K562 (cell line): ENCODE data around the gene CEACAM20. TPM values are rescaled to one million over a fixed set of nuclear protein-coding genes. Genes with fewer than 3 reads are reported as not detected.

Experiments
- ATAC-seq: fragments of 200-7000 bp; cut with Tn5 transposase; 3 replicates; pipeline ENCODE4 v1.9.1; 2020; ENCODE audit warnings: moderate library complexity
- BruUV-seq: library from RNA; stranded (reverse); fragments of 400-500 nt; replicated peaks from 2 replicates; lab custom pipeline; 2021; lab: Mats Ljungman, UMichigan
- CTCF ChIA-PET: fragments of 300-600 bp; formaldehyde crosslinking; extraction: SDS; loops from one replicate; lab custom pipeline; 2021; ENCODE audit warnings: low intra/inter-chr PET ratio; lab: Yijun Ruan, JAX
- POLR2A ChIA-PET: fragments of 300-600, 350-650 bp; sonication (Branson Sonifier 250); formaldehyde crosslinking; extraction: SDS; loops from one replicate; lab custom pipeline; 2021; ENCODE audit warnings: antibody characterized with exemption, inconsistent platforms; lab: Yijun Ruan, JAX
- DNase-seq, 4 experiments: peaks; one replicate each; pipeline versions ENCODE4 v3.0.0 to v3.0.0-alpha.2; 2011 to 2018; ENCODE audit warnings: low spot score in 3 of 4, mixed read lengths in 3 of 4; ENCODE audit errors: extremely low read depth in 1 of 4
- FAIRE-seq: peaks from 2 replicates; lab custom pipeline; 2011; peaks lifted over from hg19 to GRCh38; lab: Jason Lieb, UNC
- H2AFZ ChIP-seq: 2 replicates; pipeline ENCODE4 v1.6.0; 2011; ENCODE audit warnings: low read depth, low read length, control low read depth, inconsistent platforms
- H3K27ac ChIP-seq: fragments of 200-600 bp; 3 replicates; pipeline ENCODE4 v1.8.0; 2011; ENCODE audit warnings: low read depth, mild to moderate bottlenecking, control low read depth, inconsistent platforms, low read length, moderate library complexity, mixed read lengths; ENCODE audit errors: extremely low read depth
- H3K27me3 ChIP-seq, 2 experiments: fragments of 300-600 bp in 1 of 2; 2 replicates in 1 of 2; 3 replicates in 1 of 2; pipeline versions ENCODE4 v1.6.0 to v1.8.0; 2011; ENCODE audit warnings: inconsistent platforms in 2 of 2, low read length in 2 of 2, mild to moderate bottlenecking in 1 of 2, mixed read lengths in 1 of 2, moderate library complexity in 1 of 2; ENCODE audit not compliant: control insufficient read depth in 2 of 2, insufficient read depth in 2 of 2
- H3K36me3 ChIP-seq: fragments of 300-600 bp; 3 replicates; pipeline ENCODE4 v1.8.0; 2011; ENCODE audit warnings: mild to moderate bottlenecking, low read length, inconsistent platforms; ENCODE audit not compliant: control insufficient read depth, insufficient read depth
- H3K4me1 ChIP-seq, 2 experiments: fragments of 200-600 bp in 1 of 2; replicated peaks in 1 of 2; 2 replicates in 1 of 2; 3 replicates in 1 of 2; pipeline versions ENCODE4 v1.5.1 to v1.8.0; 2011; ENCODE audit warnings: inconsistent platforms in 2 of 2, low read length in 2 of 2, mild to moderate bottlenecking in 1 of 2, mixed read lengths in 1 of 2, moderate library complexity in 1 of 2; ENCODE audit not compliant: control insufficient read depth in 2 of 2, insufficient read depth in 2 of 2
- H3K4me2 ChIP-seq: 2 replicates; pipeline ENCODE4 v1.6.1; 2011; ENCODE audit warnings: low read length, control low read depth, inconsistent platforms, mixed read lengths; ENCODE audit not compliant: insufficient read depth
- H3K4me3 ChIP-seq: fragments of 200-600 bp; sonication (generic), shearing (Covaris generic); 2 replicates; pipeline ENCODE4 v1.5.1; 2016; ENCODE audit warnings: control low read depth, inconsistent platforms
- H3K79me2 ChIP-seq: fragments of 200-600 bp; 3 replicates; pipeline ENCODE4 v1.8.0; 2011; ENCODE audit warnings: low read length, inconsistent platforms; ENCODE audit not compliant: control insufficient read depth, insufficient read depth
- H3K9ac ChIP-seq, 2 experiments: 2 replicates each; pipeline versions ENCODE4 v1.6.0 to v1.6.1; 2011; ENCODE audit warnings: low read depth in 2 of 2, low read length in 2 of 2, control low read depth in 1 of 2, inconsistent platforms in 1 of 2, mild to moderate bottlenecking in 1 of 2, mixed read lengths in 1 of 2; ENCODE audit not compliant: insufficient read depth in 1 of 2
- H3K9me1 ChIP-seq: one replicate; pipeline ENCODE4 v1.6.0; 2011; ENCODE audit warnings: inconsistent platforms, mild to moderate bottlenecking, low read length, moderate library complexity; ENCODE audit not compliant: control insufficient read depth, insufficient read depth
- H3K9me3 ChIP-seq: replicated peaks from 2 replicates; pipeline ENCODE4 v1.5.1; 2011; ENCODE audit warnings: low read depth, low read length, inconsistent platforms; ENCODE audit not compliant: control insufficient read depth, insufficient read depth
- H4K20me1 ChIP-seq: replicated peaks from 2 replicates; pipeline ENCODE4 v1.6.1; 2011; ENCODE audit warnings: low read length, inconsistent platforms, mixed read lengths; ENCODE audit not compliant: control insufficient read depth, insufficient read depth
- CTCF ChIP-seq, 3 experiments: IDR thresholded peaks in 2 of 3; conservative IDR thresholded peaks in 1 of 3; 2 replicates each; pipeline ENCODE4 v1.5.1; 2011 to 2012; ENCODE audit warnings: low read length in 3 of 3, mild to moderate bottlenecking in 3 of 3, control low read depth in 2 of 3, improper control_type of control experiment in 1 of 3, inconsistent platforms in 1 of 3, low read depth in 1 of 3, mixed read lengths in 1 of 3, moderate library complexity in 1 of 3; ENCODE audit not compliant: insufficient read depth in 2 of 3
- PHF21A ChIP-seq: fragments of 450-650 bp; IDR thresholded peaks from 2 replicates; pipeline ENCODE4 v1.6.1; 2017; ENCODE audit warnings: low read depth, borderline replicate concordance
- WGBS: fragments of 100-300 bp; shearing (Covaris generic); methylation state at CpG from one replicate; pipeline ENCODE4 v1.1.6; 2016; ENCODE audit warnings: low coverage, mixed read lengths; ENCODE audit not compliant: insufficient coverage; ENCODE audit errors: missing lambda C conversion rate; 5-methylcytosine and 5-hydroxymethylcytosine counted together
- in situ Hi-C: fragments of 300-500 bp; cut with MboI; formaldehyde crosslinking; loops from 4 replicates; pipeline ENCODE4 v1.15.0; 2018; ENCODE audit warnings: inconsistent platforms, mixed read lengths
- intact Hi-C: fragments of 100-400 bp; cut with micrococcal nuclease; formaldehyde crosslinking; loops from 2 replicates; pipeline ENCODE4 v1.14.2; 2022
- polyA plus RNA-seq, 8 experiments: library from polyadenylated mRNA; depleted of rRNA in 4 of 8; stranded (reverse) in 5 of 8; unstranded in 3 of 8; fragments of >200 nt; fragmentation: Nextera tagmentation in 2 of 8; fragmentation: Illumina TruSeq in 1 of 8; extraction: Ambion mirVana in 2 of 8; extraction: Trizol in 1 of 8; gene quantifications; 2 replicates each; pipeline versions ENCODE4 v1.2.1 to v1.2.3, GENCODE V29; 2011 to 2014; ENCODE audit warnings: inconsistent platforms in 1 of 8, missing spikeins in 1 of 8
- total RNA-seq, 7 experiments: library from RNA; depleted of rRNA in 6 of 7; stranded (reverse); fragments of >200 nt in 6 of 7; fragmentation: Illumina TruSeq in 2 of 7; extraction: Trizol in 2 of 7; gene quantifications; 2 replicates each; pipeline versions ENCODE4 v1.2.1 to v1.2.3, GENCODE V29; 2011 to 2021; ENCODE audit warnings: low replicate concordance in 1 of 7

Gene CEACAM20
- total and polyA plus RNA-seq, 9 of the 15 experiments (the other 6 are each of a cell fraction or from before 2014, with no cell fraction given): not detected

DNA sequence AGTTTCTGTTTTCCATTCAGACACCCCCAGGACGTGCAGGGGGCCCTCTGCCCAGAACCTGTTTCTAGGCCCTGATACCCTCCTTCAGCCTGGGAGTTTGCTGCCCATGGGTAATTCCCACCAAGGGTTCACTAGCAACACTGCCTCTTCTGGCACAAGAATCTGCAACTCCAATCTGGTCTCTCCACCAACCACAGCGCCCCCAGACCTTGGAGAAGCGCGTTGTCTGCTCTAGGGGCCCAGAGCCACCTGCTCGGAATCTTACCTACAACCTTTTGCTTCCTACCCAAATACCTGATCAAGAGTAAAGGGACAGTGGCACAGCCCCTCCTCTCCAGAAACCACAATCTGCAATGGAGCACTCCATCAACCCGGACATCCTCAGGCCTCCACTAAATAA, 29.9 kb downstream of the CEACAM20 start:
- H4K20me1 ChIP-seq: no peaks in the 10 kb centered on the region
- H3K9me3 ChIP-seq: peaks cover 16% of the 10 kb centered on the region
- 34% methylated on average over 6 of the region's 6 CpGs for WGBS
- H3K27ac ChIP-seq: peak overlapping the region; percentile 79; the same call in 2 of the 3 replicates
- in situ Hi-C loops: no loop called here
- no peaks in the 10 kb centered on the region for H3K9me1 ChIP-seq
- H3K27me3 ChIP-seq: no peaks in the 10 kb centered on the region
- peaks cover 32% of the 10 kb centered on the region; the same call in 2 of the 3 replicates for H3K36me3 ChIP-seq
- peaks cover 29% of the 10 kb centered on the region for H3K79me2 ChIP-seq
- peak overlapping the region; percentile 65 for H3K4me3 ChIP-seq
- H3K4me2 ChIP-seq: peak overlapping the region; percentile 92
- TF ChIP-seq CTCF (IDR thresholded peaks at IDR 0.05 in 2 of 3, conservative IDR thresholded peaks at IDR 0.05 in 1 of 3; ENCODE audit: insufficient read depth in 2 of 3, low read depth in 1 of 3, low read length in 3 of 3) (peak in 1 of 3 experiments; percentile 33; a peak in 1 of 6 replicates), PHF21A (no peak)
- TF ChIP-seq, all 486 proteins: peak for 1
- Histone ChIP-seq H3K9ac (peak overlapping the region; percentile 80 to 99), H2AFZ (peak overlapping the region; percentile 92), H3K4me1 (peaks cover 7 to 22% of the 10 kb centered on the region in 2 experiments; a peak in 3 of 5 replicates)
- ChIA-PET POLR2A (interaction anchor here (1.0 kb wide), 1 partner anchor 405 kb away, joined by 4 read pairs; no protein-coding TSS in a partner anchor), CTCF (no interaction called here)
- DNase-seq: peak in 1 of 4 experiments; percentile 14
- TSS peak; percentile 68 for BruUV-seq
- intact Hi-C loops: no loop called here
- no peak for FAIRE-seq
- ATAC-seq: no peak
